ENCODE data around the gene HSPE1.
A peak's percentile ranks its signal among the peaks of the same experiment; 100 is the strongest.
"Not testable (repeated sequence)": the region's sequence is repeated elsewhere in the genome, so short reads cannot be mapped to it uniquely, and the experiment has no call there.

The HSPE1 gene

GRCh38 chr2:197499594-197500502 is at the start of gene HSPE1, which contains the start of gene HSPD1:
HSPE1 (plus strand) TSS chr2:197500379; CDS start chr2:197500437, 58 bp downstream.
HSPD1 (minus strand) TSS chr2:197499840; CDS start chr2:197498848, 992 bp downstream.
- peak; percentile 96 for DNase-seq (ENCODE audit: low spot score)

GRCh38 chr2:197450465-197450864 is 49.7 kb upstream of the HSPE1 start:
- no peak for DNase-seq (ENCODE audit: low spot score)

- not testable (repeated sequence) for DNase-seq (ENCODE audit: low spot score)
Observed at GRCh38 chr2:197450935-197451358, 49.2 kb upstream of the HSPE1 start.

GRCh38 chr2:197452754-197453122 is 47.4 kb upstream of the HSPE1 start:
- peak; percentile 34 for DNase-seq (ENCODE audit: low spot score)

GRCh38 chr2:197453123-197453913 is 46.9 kb upstream of the HSPE1 start, which contains the start of gene COQ10B:
COQ10B (plus strand) TSS chr2:197453552; CDS start chr2:197453561, 9 bp downstream.
- DNase-seq (ENCODE audit: low spot score): peak; percentile 98

- DNase-seq (ENCODE audit: low spot score): peak; percentile 88
Observed at GRCh38 chr2:197453914-197454398, 46.2 kb upstream of the HSPE1 start.

GRCh38 chr2:197454923-197455322 is 45.3 kb upstream of the HSPE1 start:
- DNase-seq (ENCODE audit: low spot score): no peak

- no peak for DNase-seq (ENCODE audit: low spot score)
Observed at GRCh38 chr2:197455428-197455827, 44.8 kb upstream of the HSPE1 start.

- DNase-seq (ENCODE audit: low spot score): no peak
Observed at GRCh38 chr2:197460649-197461048, 39.5 kb upstream of the HSPE1 start.

GRCh38 chr2:197461057-197461456 is 39.1 kb upstream of the HSPE1 start:
- DNase-seq (ENCODE audit: low spot score): no peak

- no peak for DNase-seq (ENCODE audit: low spot score)
Observed at GRCh38 chr2:197464175-197464574, 36.0 kb upstream of the HSPE1 start.

GRCh38 chr2:197472166-197472565 is 28.0 kb upstream of the HSPE1 start:
- no peak for DNase-seq (ENCODE audit: low spot score)

GRCh38 chr2:197477797-197478196 is 22.4 kb upstream of the HSPE1 start:
- DNase-seq (ENCODE audit: low spot score): no peak

GRCh38 chr2:197480165-197481036 is 19.8 kb upstream of the HSPE1 start:
- no peak for DNase-seq (ENCODE audit: low spot score)

GRCh38 chr2:197484248-197484647 is 15.9 kb upstream of the HSPE1 start:
- not testable (repeated sequence) for DNase-seq (ENCODE audit: low spot score)

- no peak for DNase-seq (ENCODE audit: low spot score)
Observed at GRCh38 chr2:197486175-197486574, 14.0 kb upstream of the HSPE1 start.

GRCh38 chr2:197487385-197487784 is 12.8 kb upstream of the HSPE1 start:
- no peak for DNase-seq (ENCODE audit: low spot score)

- no peak for DNase-seq (ENCODE audit: low spot score)
Observed at GRCh38 chr2:197495433-197496134, 4.6 kb upstream of the HSPE1 start.

- DNase-seq (ENCODE audit: low spot score): no peak
Observed at GRCh38 chr2:197496695-197497094, 3.5 kb upstream of the HSPE1 start.

- no peak for DNase-seq (ENCODE audit: low spot score)
Observed at GRCh38 chr2:197497326-197497725, 2.9 kb upstream of the HSPE1 start.

All from COLO829 (cell line).